Measurements from ENCODE around the gene MAPKAPK5. TPM values are rescaled to one million over a fixed set of nuclear protein-coding genes. Genes with fewer than 3 reads are reported as not detected.
A peak's percentile ranks its signal among the peaks of the same experiment; 100 is the strongest.

MAPKAPK5 gene
- total RNA-seq (10 to 100 TPM; 26.4 to 35.0 (median 28.5) TPM), polyA plus RNA-seq (12.6 TPM)
- long read RNA-seq, donor 1, full-length matches to known transcripts, result 79 of 112 reads
- long read RNA-seq, donor 1, partial matches to known transcripts, result 1 of 112 reads
- long read RNA-seq, donor 1, other reads (novel, unspliced or antisense), result 32 of 112 reads
- long read RNA-seq, donor 2, full-length matches to known transcripts, result 24 of 38 reads
- long read RNA-seq, donor 2, partial matches to known transcripts, result 0 of 38 reads
- long read RNA-seq, donor 2, other reads (novel, unspliced or antisense), result 14 of 38 reads
- long read RNA-seq, donor 3, full-length matches to known transcripts, result 15 of 40 reads
- long read RNA-seq, donor 3, partial matches to known transcripts, result 3 of 40 reads
- long read RNA-seq, donor 3, other reads (novel, unspliced or antisense), result 22 of 40 reads
- long read RNA-seq, donor 4, full-length matches to known transcripts, result 26 of 34 reads
- long read RNA-seq, donor 4, partial matches to known transcripts, result 0 of 34 reads
- long read RNA-seq, donor 4, other reads (novel, unspliced or antisense), result 8 of 34 reads

- Histone ChIP-seq H3K4me1 (ENCODE audit: control insufficient read depth, insufficient read depth, low read length) (peaks cover 2% of the 10 kb centered on the region), H3K9me3 (ENCODE audit: control insufficient read depth, low read length) (no peaks in the 10 kb centered on the region), H3K4me3 (ENCODE audit: low read length) (peak within 1 kb of the TSS; percentile 76), H3K27me3 (ENCODE audit: control insufficient read depth, insufficient read depth) (no peaks in the 10 kb centered on the region), H3K27ac (ENCODE audit: low read length) (peak within 1 kb of the TSS; percentile 93)
- ATAC-seq (peak; percentile 94 to 95), DNase-seq (peak; percentile 95 to 98 (median 98))
- WGBS, result under 1% methylated on average over 84 of the region's 84 CpGs
- intact Hi-C loops (cut with DNase I), result no loop called here
Observed at GRCh38 chr12:111841750-111842555, at the start of gene MAPKAPK5. MAPKAPK5 (plus strand) TSS chr12:111842228; CDS start chr12:111842734, 506 bp downstream.

- H3K9me3 ChIP-seq (ENCODE audit: control insufficient read depth, low read length), result no peaks in the 10 kb centered on the region
- H3K4me1 ChIP-seq (ENCODE audit: control insufficient read depth, insufficient read depth, low read length), result peaks cover 2% of the 10 kb centered on the region
- H3K4me3 ChIP-seq (ENCODE audit: low read length), result no peak overlapping the region
- ATAC-seq (no peak), DNase-seq (no peak)
- H3K27me3 ChIP-seq (ENCODE audit: control insufficient read depth, insufficient read depth), result no peaks in the 10 kb centered on the region
- intact Hi-C loops (cut with DNase I), result loop anchor here in 2 of 4 donors (5.0 kb wide), 2 partner anchors 36 to 41 kb away; no protein-coding TSS in a partner anchor
- WGBS, result 83% methylated on average over 3 of the region's 3 CpGs
- peak overlapping the region; percentile 6 for H3K27ac ChIP-seq (ENCODE audit: low read length)
Observed at GRCh38 chr12:111792856-111793235, 49.2 kb upstream of the MAPKAPK5 start.

GRCh38 chr12:111798182-111798581, 43.8 kb upstream of the MAPKAPK5 start:
- DNase-seq (no peak), ATAC-seq (peak; percentile 56 to 84)
- H3K27ac ChIP-seq (ENCODE audit: low read length), result peak overlapping the region; percentile 47
- intact Hi-C loops (cut with DNase I), result no loop called here
- 72% methylated on average over 4 of the region's 4 CpGs for WGBS
- H3K27me3 ChIP-seq (ENCODE audit: control insufficient read depth, insufficient read depth), result no peaks in the 10 kb centered on the region
- H3K4me3 ChIP-seq (ENCODE audit: low read length), result no peak overlapping the region
- H3K4me1 ChIP-seq (ENCODE audit: control insufficient read depth, insufficient read depth, low read length), result no peaks in the 10 kb centered on the region
- no peaks in the 10 kb centered on the region for H3K9me3 ChIP-seq (ENCODE audit: control insufficient read depth, low read length)

- Histone ChIP-seq H3K27me3 (ENCODE audit: control insufficient read depth, insufficient read depth) (no peaks in the 10 kb centered on the region), H3K4me3 (ENCODE audit: low read length) (no peak overlapping the region), H3K27ac (ENCODE audit: low read length) (no peak overlapping the region), H3K9me3 (ENCODE audit: control insufficient read depth, low read length) (no peaks in the 10 kb centered on the region), H3K4me1 (ENCODE audit: control insufficient read depth, insufficient read depth, low read length) (no peaks in the 10 kb centered on the region)
- WGBS, result 96% methylated on average over 9 of the region's 9 CpGs
- DNase-seq (no peak), ATAC-seq (no peak)
- intact Hi-C loops (cut with DNase I), result no loop called here
Observed at GRCh38 chr12:111799758-111800157, 42.3 kb upstream of the MAPKAPK5 start.

- Histone ChIP-seq H3K27me3 (ENCODE audit: control insufficient read depth, insufficient read depth) (no peaks in the 10 kb centered on the region), H3K4me3 (ENCODE audit: low read length) (no peak overlapping the region), H3K9me3 (ENCODE audit: control insufficient read depth, low read length) (no peaks in the 10 kb centered on the region), H3K4me1 (ENCODE audit: control insufficient read depth, insufficient read depth, low read length) (no peaks in the 10 kb centered on the region), H3K27ac (ENCODE audit: low read length) (no peak overlapping the region)
- DNase-seq (no peak), ATAC-seq (no peak)
- intact Hi-C loops (cut with DNase I), result no loop called here
- WGBS, result 96% methylated on average over 6 of the region's 6 CpGs
Observed at GRCh38 chr12:111803038-111803626, 38.9 kb upstream of the MAPKAPK5 start.

- no peak overlapping the region for H3K27ac ChIP-seq (ENCODE audit: low read length)
- no peaks in the 10 kb centered on the region for H3K27me3 ChIP-seq (ENCODE audit: control insufficient read depth, insufficient read depth)
- intact Hi-C loops (cut with DNase I), result no loop called here
- DNase-seq (no peak), ATAC-seq (no peak)
- 97% methylated on average over 8 of the region's 8 CpGs for WGBS
- no peak overlapping the region for H3K4me3 ChIP-seq (ENCODE audit: low read length)
- H3K9me3 ChIP-seq (ENCODE audit: control insufficient read depth, low read length), result no peaks in the 10 kb centered on the region
- no peaks in the 10 kb centered on the region for H3K4me1 ChIP-seq (ENCODE audit: control insufficient read depth, insufficient read depth, low read length)
Observed at GRCh38 chr12:111803851-111804250, 38.2 kb upstream of the MAPKAPK5 start.

GRCh38 chr12:111806304-111806703, 35.7 kb upstream of the MAPKAPK5 start:
- intact Hi-C loops (cut with DNase I), result no loop called here
- H3K27ac ChIP-seq (ENCODE audit: low read length), result no peak overlapping the region
- no peaks in the 10 kb centered on the region for H3K27me3 ChIP-seq (ENCODE audit: control insufficient read depth, insufficient read depth)
- no peaks in the 10 kb centered on the region for H3K9me3 ChIP-seq (ENCODE audit: control insufficient read depth, low read length)
- ATAC-seq (no peak), DNase-seq (no peak)
- H3K4me1 ChIP-seq (ENCODE audit: control insufficient read depth, insufficient read depth, low read length), result no peaks in the 10 kb centered on the region
- WGBS, result 90% methylated on average over 4 of the region's 4 CpGs
- H3K4me3 ChIP-seq (ENCODE audit: low read length), result no peak overlapping the region

- no peaks in the 10 kb centered on the region for H3K27me3 ChIP-seq (ENCODE audit: control insufficient read depth, insufficient read depth)
- intact Hi-C loops (cut with DNase I), result no loop called here
- DNase-seq (no peak), ATAC-seq (peak; percentile 36 to 48)
- no peaks in the 10 kb centered on the region for H3K4me1 ChIP-seq (ENCODE audit: control insufficient read depth, insufficient read depth, low read length)
- H3K9me3 ChIP-seq (ENCODE audit: control insufficient read depth, low read length), result no peaks in the 10 kb centered on the region
- H3K4me3 ChIP-seq (ENCODE audit: low read length), result no peak overlapping the region
- 85% methylated on average over 7 of the region's 7 CpGs for WGBS
- no peak overlapping the region for H3K27ac ChIP-seq (ENCODE audit: low read length)
Observed at GRCh38 chr12:111807232-111807631, 34.8 kb upstream of the MAPKAPK5 start.

GRCh38 chr12:111812881-111813741, 28.9 kb upstream of the MAPKAPK5 start:
- 17% methylated on average over 13 of the region's 13 CpGs for WGBS
- Histone ChIP-seq H3K9me3 (ENCODE audit: control insufficient read depth, low read length) (no peaks in the 10 kb centered on the region), H3K4me3 (ENCODE audit: low read length) (no peak overlapping the region), H3K27ac (ENCODE audit: low read length) (no peak overlapping the region), H3K4me1 (ENCODE audit: control insufficient read depth, insufficient read depth, low read length) (no peaks in the 10 kb centered on the region), H3K27me3 (ENCODE audit: control insufficient read depth, insufficient read depth) (no peaks in the 10 kb centered on the region)
- intact Hi-C loops (cut with DNase I), result loop anchor here (2.0 to 5.0 kb wide), 3 partner anchors 56 to 61 kb away; no protein-coding TSS in a partner anchor
- DNase-seq, result peak; percentile 79 to 89 (median 80)
- peak; percentile 91 to 97 for ATAC-seq

- no peaks in the 10 kb centered on the region for H3K27me3 ChIP-seq (ENCODE audit: control insufficient read depth, insufficient read depth)
- ATAC-seq (no peak), DNase-seq (no peak)
- no peak overlapping the region for H3K4me3 ChIP-seq (ENCODE audit: low read length)
- H3K27ac ChIP-seq (ENCODE audit: low read length), result no peak overlapping the region
- no peaks in the 10 kb centered on the region for H3K9me3 ChIP-seq (ENCODE audit: control insufficient read depth, low read length)
- 74% methylated on average over 6 of the region's 6 CpGs for WGBS
- H3K4me1 ChIP-seq (ENCODE audit: control insufficient read depth, insufficient read depth, low read length), result no peaks in the 10 kb centered on the region
- intact Hi-C loops (cut with DNase I), result no loop called here
Observed at GRCh38 chr12:111816065-111816615, 25.9 kb upstream of the MAPKAPK5 start.
